Cardiac muscle cell (in vitro differentiated cells and primary cell): ENCODE results near the gene ITGAD. TPM values are rescaled to one million over a fixed set of nuclear protein-coding genes. Genes with fewer than 3 reads are reported as not detected.

Experiments used
- DNase-seq, 2 donors: peaks; one replicate each; pipeline versions ENCODE4 v3.0.0 to v3.0.0-alpha.2; 2010 to 2017; ENCODE audit warnings: low read depth in 1 of 2, low spot score in 1 of 2
- H3K27ac ChIP-seq: fragments of 200-600 bp; sonication (generic); 2 replicates; pipeline ENCODE4 v1.5.1; 2016
- H3K27me3 ChIP-seq: fragments of 200-600 bp; sonication (generic); 2 replicates; pipeline ENCODE4 v1.6.0; 2016; ENCODE audit warnings: control low read depth
- H3K36me3 ChIP-seq: fragments of 200-600 bp; sonication (generic); 2 replicates; pipeline ENCODE4 v1.5.1; 2016; ENCODE audit warnings: control low read depth
- H3K4me1 ChIP-seq: fragments of 200-600 bp; sonication (generic); 2 replicates; pipeline ENCODE4 v1.8.1; 2017; ENCODE audit warnings: low read depth, mild to moderate bottlenecking, mixed run types
- H3K4me3 ChIP-seq: fragments of 200-600 bp; sonication (generic); 2 replicates; pipeline ENCODE4 v1.5.1; 2016; ENCODE audit warnings: mild to moderate bottlenecking
- H3K9me3 ChIP-seq: fragments of 200-600 bp; sonication (generic); 2 replicates; pipeline ENCODE4 v1.5.1; 2017; ENCODE audit warnings: low read depth, mild to moderate bottlenecking, control low read depth
- polyA plus RNA-seq: library from polyadenylated mRNA; unstranded; fragments of >200 nt; fragmentation: Nextera tagmentation; extraction: Ambion mirVana; gene quantifications from 2 replicates; pipeline ENCODE4 v1.2.1, GENCODE V29; 2016
- total RNA-seq: library from RNA; depleted of rRNA; stranded (reverse); fragments of >200 nt; gene quantifications from 2 replicates; pipeline ENCODE4 v1.2.3, GENCODE V29; 2016
- TF ChIP-seq, protein P1 (sequence below): IDR thresholded peaks from 2 replicates; pipeline ENCODE4 v1.5.1; 2012; ENCODE audit warnings: low read depth, mild to moderate bottlenecking, low read length

ITGAD gene
- total and polyA plus RNA-seq, 2 experiments from 2014 or later: not detected

DNA sequence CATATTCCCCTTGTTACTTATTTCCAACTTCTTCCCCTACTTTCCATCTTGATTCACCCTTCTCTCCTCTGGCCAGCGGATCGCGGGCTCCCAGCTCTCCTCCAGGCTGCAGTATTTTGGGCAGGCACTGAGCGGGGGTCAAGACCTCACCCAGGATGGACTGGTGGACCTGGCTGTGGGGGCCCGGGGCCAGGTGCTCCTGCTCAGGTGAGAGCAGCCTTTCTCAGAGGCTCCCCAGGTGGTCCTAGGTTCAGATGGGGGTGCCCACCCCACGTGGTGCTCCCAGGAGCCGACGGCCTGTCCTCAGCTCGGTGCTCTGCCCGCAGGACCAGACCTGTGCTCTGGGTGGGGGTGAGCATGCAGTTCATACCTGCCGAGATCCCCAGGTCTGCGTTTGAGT, 22.1 kb upstream of the ITGAD start:
- Histone ChIP-seq H3K9me3 (no peaks in the 10 kb centered on the region), H3K36me3 (no peaks in the 10 kb centered on the region), H3K4me1 (no peaks in the 10 kb centered on the region), H3K4me3 (no peak overlapping the region), H3K27me3 (no peaks in the 10 kb centered on the region), H3K27ac (no peak overlapping the region)
- TF ChIP-seq, protein P1, sequence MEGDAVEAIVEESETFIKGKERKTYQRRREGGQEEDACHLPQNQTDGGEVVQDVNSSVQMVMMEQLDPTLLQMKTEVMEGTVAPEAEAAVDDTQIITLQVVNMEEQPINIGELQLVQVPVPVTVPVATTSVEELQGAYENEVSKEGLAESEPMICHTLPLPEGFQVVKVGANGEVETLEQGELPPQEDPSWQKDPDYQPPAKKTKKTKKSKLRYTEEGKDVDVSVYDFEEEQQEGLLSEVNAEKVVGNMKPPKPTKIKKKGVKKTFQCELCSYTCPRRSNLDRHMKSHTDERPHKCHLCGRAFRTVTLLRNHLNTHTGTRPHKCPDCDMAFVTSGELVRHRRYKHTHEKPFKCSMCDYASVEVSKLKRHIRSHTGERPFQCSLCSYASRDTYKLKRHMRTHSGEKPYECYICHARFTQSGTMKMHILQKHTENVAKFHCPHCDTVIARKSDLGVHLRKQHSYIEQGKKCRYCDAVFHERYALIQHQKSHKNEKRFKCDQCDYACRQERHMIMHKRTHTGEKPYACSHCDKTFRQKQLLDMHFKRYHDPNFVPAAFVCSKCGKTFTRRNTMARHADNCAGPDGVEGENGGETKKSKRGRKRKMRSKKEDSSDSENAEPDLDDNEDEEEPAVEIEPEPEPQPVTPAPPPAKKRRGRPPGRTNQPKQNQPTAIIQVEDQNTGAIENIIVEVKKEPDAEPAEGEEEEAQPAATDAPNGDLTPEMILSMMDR: no peak
- DNase-seq: no peak

DNA sequence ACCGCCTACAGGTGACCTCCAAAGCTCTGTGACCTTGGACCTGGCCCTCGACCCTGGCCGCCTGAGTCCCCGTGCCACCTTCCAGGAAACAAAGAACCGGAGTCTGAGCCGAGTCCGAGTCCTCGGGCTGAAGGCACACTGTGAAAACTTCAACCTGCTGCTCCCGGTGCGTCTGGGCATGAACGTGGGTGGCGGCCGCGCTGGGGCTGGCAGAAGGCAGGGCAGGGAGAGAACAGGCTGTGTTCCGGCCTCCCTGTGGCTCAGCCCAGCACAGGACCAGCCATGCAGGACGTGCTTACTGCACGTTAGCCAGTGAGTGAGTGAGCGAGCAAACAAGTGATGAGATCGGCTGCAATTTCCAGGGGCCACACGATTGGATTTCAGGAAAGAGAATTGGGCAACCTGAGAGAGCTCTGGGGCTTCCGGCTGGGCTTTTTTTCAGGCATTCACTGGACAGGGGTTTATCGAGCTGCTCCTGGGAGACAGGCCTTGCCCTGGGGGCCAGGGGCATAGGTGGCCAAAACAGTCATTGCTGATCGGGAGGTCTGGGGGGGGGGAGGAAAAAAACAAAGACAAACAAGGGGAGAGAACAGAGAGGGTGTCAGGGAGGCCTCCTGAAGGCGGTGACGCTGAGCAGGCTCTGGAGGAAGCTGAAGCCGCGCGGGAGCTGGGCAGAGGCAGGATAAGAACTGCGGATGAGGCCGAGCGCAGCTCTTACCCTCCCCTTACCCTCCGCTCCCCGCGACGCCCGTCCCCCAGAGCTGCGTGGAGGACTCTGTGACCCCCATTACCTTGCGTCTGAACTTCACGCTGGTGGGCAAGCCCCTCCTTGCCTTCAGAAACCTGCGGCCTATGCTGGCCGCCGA, 21.3 kb upstream of the ITGAD start:
- no peak for DNase-seq
- Histone ChIP-seq H3K9me3 (no peaks in the 10 kb centered on the region), H3K27ac (no peak overlapping the region), H3K36me3 (no peaks in the 10 kb centered on the region), H3K4me3 (no peak overlapping the region), H3K4me1 (no peaks in the 10 kb centered on the region), H3K27me3 (peaks cover 5% of the 10 kb centered on the region)
- TF ChIP-seq, protein P1: no peak

DNA sequence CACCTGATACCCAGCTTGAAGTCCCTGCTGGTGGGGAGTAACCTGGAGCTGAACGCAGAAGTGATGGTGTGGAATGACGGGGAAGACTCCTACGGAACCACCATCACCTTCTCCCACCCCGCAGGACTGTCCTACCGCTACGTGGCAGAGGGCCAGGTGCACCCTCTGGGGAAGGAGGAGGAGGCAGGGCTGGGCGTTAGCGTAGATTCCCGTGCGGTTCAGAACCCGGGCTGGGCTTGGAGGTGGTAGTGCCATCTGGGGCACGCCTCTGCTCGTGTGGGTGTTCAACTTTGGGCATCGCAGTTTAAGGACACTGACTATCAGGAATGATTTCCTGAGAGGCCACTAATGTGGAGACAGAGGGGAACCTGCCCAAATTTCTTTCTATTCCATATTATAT, 19.9 kb upstream of the ITGAD start:
- Histone ChIP-seq H3K27ac (no peak overlapping the region), H3K27me3 (peaks cover 5% of the 10 kb centered on the region), H3K9me3 (no peaks in the 10 kb centered on the region), H3K4me3 (no peak overlapping the region), H3K36me3 (no peaks in the 10 kb centered on the region), H3K4me1 (no peaks in the 10 kb centered on the region)
- DNase-seq: no peak
- TF ChIP-seq, protein P1: no peak

GRCh38 chr16:31375231-31375630, 17.9 kb upstream of the ITGAD start:
- Histone ChIP-seq H3K36me3 (no peaks in the 10 kb centered on the region), H3K27me3 (peaks cover 5% of the 10 kb centered on the region), H3K4me1 (no peaks in the 10 kb centered on the region), H3K4me3 (no peak overlapping the region), H3K27ac (no peak overlapping the region), H3K9me3 (no peaks in the 10 kb centered on the region)
- no peak for DNase-seq
- TF ChIP-seq, protein P1: no peak

- TF ChIP-seq, protein P1: no peak
- Histone ChIP-seq H3K27ac (no peak overlapping the region), H3K4me1 (no peaks in the 10 kb centered on the region), H3K4me3 (no peak overlapping the region), H3K27me3 (peaks cover 5% of the 10 kb centered on the region), H3K9me3 (no peaks in the 10 kb centered on the region), H3K36me3 (no peaks in the 10 kb centered on the region)
- DNase-seq: no peak
Observed at GRCh38 chr16:31376705-31377104, 16.4 kb upstream of the ITGAD start.
